Effector memory CD4-positive, alpha-beta T cell (primary cell): ENCODE results near the gene SLFNL1.

Source experiments
- DNase-seq, 3 donors: peaks; one replicate each; pipeline ENCODE4 v3.0.0-alpha.2; 2020
- H3K27ac ChIP-seq: 2 replicates; pipeline ENCODE4 v1.7.0; 2013; ENCODE audit warnings: mild to moderate bottlenecking, low read length, moderate library complexity; ENCODE audit not compliant: insufficient read depth, poor library complexity, severe bottlenecking
- H3K27me3 ChIP-seq: replicated peaks from 2 replicates; pipeline ENCODE4 v1.7.0; 2013; ENCODE audit warnings: mild to moderate bottlenecking, low read length; ENCODE audit not compliant: insufficient read depth, control insufficient read depth, poor library complexity, severe bottlenecking
- H3K36me3 ChIP-seq: 2 replicates; pipeline ENCODE4 v1.7.0; 2013; ENCODE audit warnings: mild to moderate bottlenecking, low read length, moderate library complexity; ENCODE audit not compliant: control insufficient read depth, insufficient read depth
- H3K4me1 ChIP-seq: 2 replicates; pipeline ENCODE4 v1.7.0; 2013; ENCODE audit warnings: low read length, mild to moderate bottlenecking; ENCODE audit not compliant: control insufficient read depth, insufficient read depth, poor library complexity, severe bottlenecking
- H3K4me3 ChIP-seq: 2 replicates; pipeline ENCODE4 v1.7.0; 2013; ENCODE audit warnings: low read length, low read depth, mild to moderate bottlenecking; ENCODE audit not compliant: insufficient read depth, poor library complexity, severe bottlenecking
- H3K9me3 ChIP-seq: 2 replicates; pipeline ENCODE4 v1.7.0; 2013; ENCODE audit warnings: mild to moderate bottlenecking, low read length, moderate library complexity; ENCODE audit not compliant: control insufficient read depth

SLFNL1 gene

DNA sequence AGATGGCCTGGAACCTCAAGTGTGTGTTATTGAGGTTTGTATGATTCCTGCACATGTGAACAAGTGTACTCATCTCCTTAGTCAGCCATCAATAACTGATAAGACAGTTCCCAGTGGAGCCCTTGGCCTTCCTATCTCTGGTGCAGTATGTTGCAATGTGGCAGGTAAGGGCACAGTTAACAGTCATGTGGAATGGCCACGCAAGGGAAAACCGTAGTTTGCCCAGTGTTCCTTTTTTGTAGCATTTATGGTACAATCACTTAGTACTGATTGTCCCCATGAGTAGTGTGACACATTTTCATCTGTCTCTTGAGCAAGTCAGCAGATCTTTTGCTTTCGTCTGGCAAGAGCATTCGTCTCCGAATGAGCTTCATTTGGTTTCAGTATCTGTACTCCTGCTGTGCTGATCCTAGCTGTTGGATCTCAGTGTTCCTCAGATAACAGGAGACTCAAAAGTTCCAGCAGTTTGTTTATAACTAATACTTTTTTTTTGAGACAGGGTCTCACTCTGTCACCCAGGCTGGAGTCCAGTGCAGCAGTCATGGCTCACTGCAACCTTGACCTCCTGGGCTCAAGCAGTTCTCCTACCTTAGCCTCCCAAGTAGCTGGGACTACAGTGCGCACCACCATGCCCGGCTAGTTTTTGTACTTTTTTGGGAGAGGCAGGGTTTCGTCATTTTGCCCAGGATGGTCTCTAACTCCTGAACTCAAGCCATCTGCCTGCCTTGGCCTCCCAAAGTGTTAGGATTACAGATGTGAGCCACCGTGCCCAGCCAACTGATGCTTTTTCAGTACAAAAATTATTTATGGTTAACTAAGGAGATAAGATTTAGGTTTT lies 33.9 kb downstream of the SLFNL1 start:
- peaks cover 66% of the 10 kb centered on the region for H3K36me3 ChIP-seq
- H3K4me3 ChIP-seq = no peak overlapping the region
- H3K27ac ChIP-seq = no peak overlapping the region
- no peak for DNase-seq
- H3K4me1 ChIP-seq = no peaks in the 10 kb centered on the region
- no peaks in the 10 kb centered on the region for H3K27me3 ChIP-seq
- no peaks in the 10 kb centered on the region for H3K9me3 ChIP-seq

GRCh38 chr1:40986956-40987355 lies 34.6 kb downstream of the SLFNL1 start:
- no peaks in the 10 kb centered on the region for H3K4me1 ChIP-seq
- H3K27ac ChIP-seq = no peak overlapping the region
- H3K4me3 ChIP-seq = no peak overlapping the region
- no peaks in the 10 kb centered on the region for H3K27me3 ChIP-seq
- DNase-seq = no peak
- H3K36me3 ChIP-seq = peaks cover 63% of the 10 kb centered on the region
- H3K9me3 ChIP-seq = no peaks in the 10 kb centered on the region

DNA sequence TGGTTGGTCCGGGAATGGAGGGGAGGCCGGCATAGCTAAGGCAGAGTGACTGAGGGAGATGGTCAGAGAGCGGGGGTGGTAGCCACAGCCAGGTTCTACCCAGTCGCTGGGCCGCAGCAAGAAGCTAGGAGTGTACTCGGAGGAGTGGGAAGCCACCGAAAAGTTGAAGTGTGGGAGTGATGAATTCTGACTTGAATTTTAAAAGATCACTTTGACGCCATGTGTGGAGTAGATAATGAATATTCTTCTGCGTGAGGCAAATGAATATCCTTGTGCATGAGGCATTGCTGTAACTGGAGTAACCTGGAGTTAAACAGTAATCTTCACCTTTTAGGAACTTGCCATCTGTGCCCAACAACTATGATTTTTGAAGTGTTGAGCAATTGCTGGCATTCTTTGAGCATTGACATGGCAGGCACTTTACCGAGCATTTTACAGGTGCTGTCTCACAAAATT lies 35.2 kb downstream of the SLFNL1 start:
- Histone ChIP-seq H3K9me3 (no peaks in the 10 kb centered on the region), H3K36me3 (peaks cover 60% of the 10 kb centered on the region), H3K4me1 (no peaks in the 10 kb centered on the region), H3K4me3 (no peak overlapping the region), H3K27ac (no peak overlapping the region), H3K27me3 (no peaks in the 10 kb centered on the region)
- DNase-seq = no peak

- Histone ChIP-seq H3K4me3 (no peak overlapping the region), H3K27me3 (no peaks in the 10 kb centered on the region), H3K27ac (no peak overlapping the region), H3K9me3 (no peaks in the 10 kb centered on the region), H3K36me3 (peaks cover 55% of the 10 kb centered on the region), H3K4me1 (peaks cover 3% of the 10 kb centered on the region)
- no peak for DNase-seq
Observed at GRCh38 chr1:40985875-40986274, 35.6 kb downstream of the SLFNL1 start.

DNA sequence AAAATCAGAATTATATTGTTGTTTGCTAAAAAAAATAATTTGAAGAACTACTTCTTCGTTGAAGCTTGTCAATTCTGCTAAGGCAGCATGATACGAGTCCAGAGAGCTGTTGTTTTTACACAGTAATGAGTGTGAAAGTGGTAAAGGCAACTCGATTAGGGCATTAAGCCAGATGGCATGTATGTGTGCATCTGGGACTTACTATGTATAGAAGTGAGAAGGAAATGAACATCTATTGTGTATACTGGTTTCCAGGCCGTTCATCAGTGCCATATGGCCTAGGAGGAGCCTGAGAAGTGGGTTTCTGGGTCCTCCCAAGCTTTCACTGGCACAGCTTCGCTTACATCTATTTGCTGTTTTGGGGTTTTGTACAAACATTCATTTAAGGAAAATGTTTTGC lies 36.4 kb downstream of the SLFNL1 start:
- no peaks in the 10 kb centered on the region for H3K9me3 ChIP-seq
- H3K4me3 ChIP-seq = no peak overlapping the region
- DNase-seq = no peak
- peaks cover 7% of the 10 kb centered on the region for H3K4me1 ChIP-seq
- H3K36me3 ChIP-seq = peaks cover 49% of the 10 kb centered on the region
- no peak overlapping the region for H3K27ac ChIP-seq
- H3K27me3 ChIP-seq = no peaks in the 10 kb centered on the region

DNA sequence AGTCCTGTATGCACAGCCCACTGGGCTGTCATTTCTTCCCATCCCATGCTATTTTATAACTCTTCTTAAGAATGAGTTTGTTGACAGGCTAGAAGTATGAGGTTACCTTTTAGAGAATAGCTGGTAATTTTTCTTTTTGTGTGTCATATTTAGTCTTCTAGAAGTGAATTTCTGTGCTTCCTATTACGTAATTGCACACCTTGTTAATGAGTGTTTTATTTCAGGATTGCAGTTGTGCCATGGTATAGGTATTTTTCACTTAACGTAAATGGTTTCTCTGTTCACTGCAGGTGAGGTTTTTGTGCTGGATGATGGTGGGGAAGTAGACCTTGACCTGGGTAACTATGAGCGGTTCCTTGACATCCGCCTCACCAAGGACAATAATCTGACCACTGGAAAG lies 37.0 kb downstream of the SLFNL1 start:
- H3K4me1 ChIP-seq = peaks cover 7% of the 10 kb centered on the region
- H3K4me3 ChIP-seq = no peak overlapping the region
- DNase-seq = no peak
- no peaks in the 10 kb centered on the region for H3K27me3 ChIP-seq
- H3K27ac ChIP-seq = no peak overlapping the region
- H3K36me3 ChIP-seq = peaks cover 45% of the 10 kb centered on the region
- no peaks in the 10 kb centered on the region for H3K9me3 ChIP-seq

DNA sequence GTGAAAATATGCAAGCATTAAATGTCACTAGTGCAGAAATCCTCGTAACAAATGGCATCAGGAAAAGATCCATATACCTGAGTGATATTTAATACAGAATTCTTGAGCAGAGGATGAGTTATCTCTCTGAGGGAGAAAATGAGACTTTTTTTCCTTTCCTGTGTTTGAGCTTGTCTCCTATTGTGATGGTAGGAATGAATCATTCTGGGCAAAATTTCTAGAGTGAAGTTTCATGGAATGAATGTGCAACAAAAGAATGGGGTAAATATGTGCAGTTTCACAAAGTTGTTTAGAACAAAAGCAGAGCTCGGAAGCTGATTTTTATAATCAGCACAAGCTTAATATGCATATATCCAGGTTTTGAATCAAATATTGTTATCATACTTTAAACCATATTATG lies 37.5 kb downstream of the SLFNL1 start:
- Histone ChIP-seq H3K9me3 (no peaks in the 10 kb centered on the region), H3K36me3 (peaks cover 40% of the 10 kb centered on the region), H3K4me1 (peaks cover 7% of the 10 kb centered on the region), H3K4me3 (no peak overlapping the region), H3K27ac (no peak overlapping the region), H3K27me3 (no peaks in the 10 kb centered on the region)
- DNase-seq = no peak

GRCh38 chr1:40983286-40983685 lies 38.2 kb downstream of the SLFNL1 start:
- H3K27me3 ChIP-seq = no peaks in the 10 kb centered on the region
- H3K36me3 ChIP-seq = peaks cover 33% of the 10 kb centered on the region

DNA sequence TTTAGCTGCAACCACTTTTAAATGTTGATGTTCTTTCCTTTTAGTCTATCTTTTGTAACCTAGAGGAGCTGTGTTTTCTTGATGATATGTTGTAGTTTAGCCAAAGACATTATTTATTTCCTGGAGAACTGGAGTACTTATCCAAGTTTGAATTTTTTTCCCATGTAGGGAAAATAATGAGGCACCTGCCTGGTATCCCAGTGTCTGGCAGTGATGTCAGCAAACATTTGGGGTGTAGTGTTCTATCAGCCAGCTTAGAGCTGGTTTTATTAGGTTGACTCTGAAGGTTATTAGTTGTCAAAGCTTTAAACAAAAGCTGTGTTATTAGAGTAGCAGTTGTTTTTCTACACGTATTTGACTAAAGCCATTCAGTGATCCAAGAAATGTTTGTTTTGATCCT lies 38.8 kb downstream of the SLFNL1 start:
- H3K27me3 ChIP-seq = no peaks in the 10 kb centered on the region
- peaks cover 7% of the 10 kb centered on the region for H3K4me1 ChIP-seq
- H3K27ac ChIP-seq = no peak overlapping the region
- no peaks in the 10 kb centered on the region for H3K9me3 ChIP-seq
- no peak overlapping the region for H3K4me3 ChIP-seq
- DNase-seq = no peak
- peaks cover 32% of the 10 kb centered on the region for H3K36me3 ChIP-seq

More at GRCh38 chr1:40983286-40983685, 38.2 kb downstream of the SLFNL1 start:
- Histone ChIP-seq H3K4me1 (peaks cover 7% of the 10 kb centered on the region), H3K4me3 (no peak overlapping the region), H3K9me3 (no peaks in the 10 kb centered on the region), H3K27ac (no peak overlapping the region)
- DNase-seq = no peak

DNA sequence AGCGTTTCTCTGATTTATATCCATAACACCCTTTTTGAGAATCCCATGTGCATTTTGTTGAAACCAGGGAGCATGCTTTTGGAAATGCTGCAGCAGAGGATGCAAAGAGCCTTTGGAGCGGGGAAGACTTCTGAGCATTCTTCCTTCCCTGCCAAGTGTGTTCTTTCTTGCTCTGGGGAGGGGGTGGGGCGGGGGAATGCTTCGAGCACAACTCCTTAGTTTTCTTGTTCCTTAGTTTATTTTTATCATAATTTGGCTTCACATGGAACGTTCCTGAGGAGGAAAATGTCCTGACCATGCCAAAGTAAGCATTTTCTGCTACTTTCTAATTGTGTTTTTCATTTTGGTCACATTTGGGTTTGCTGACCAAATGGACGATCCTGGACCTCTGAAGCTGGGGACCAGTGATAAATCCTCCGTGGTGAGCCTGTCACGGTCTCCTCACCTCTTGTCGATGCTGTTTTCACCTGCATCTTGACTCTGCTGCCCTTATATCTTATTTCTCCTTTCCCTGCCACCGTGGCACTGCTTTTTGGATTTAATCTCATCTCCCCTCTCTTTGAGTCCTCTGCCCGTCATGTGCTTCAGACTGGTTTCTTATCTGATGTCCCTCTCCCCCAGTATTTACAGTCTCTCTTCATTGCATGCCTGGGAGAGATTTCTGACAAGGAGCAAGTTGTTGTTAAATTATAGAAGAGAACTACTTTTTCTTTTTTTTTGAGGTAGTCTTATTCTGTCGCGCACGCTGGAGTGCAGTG lies 39.7 kb downstream of the SLFNL1 start:
- no peak overlapping the region for H3K27ac ChIP-seq
- peaks cover 7% of the 10 kb centered on the region for H3K4me1 ChIP-seq
- peaks cover 23% of the 10 kb centered on the region for H3K36me3 ChIP-seq
- no peaks in the 10 kb centered on the region for H3K9me3 ChIP-seq
- no peak for DNase-seq
- no peak overlapping the region for H3K4me3 ChIP-seq
- H3K27me3 ChIP-seq = no peaks in the 10 kb centered on the region
